ENCODE data around the gene MTFR1L. TPM values are rescaled to one million over a fixed set of nuclear protein-coding genes. Genes with fewer than 3 reads are reported as not detected.

Gene MTFR1L
- total RNA-seq, 2 donors from 2014 or later = 39.7 to 56.4 TPM

- intact Hi-C loops (cut with DNase I) = no loop called here
- no peak overlapping the region for H3K27ac ChIP-seq
- 79 to 85% methylated on average over 5 of the region's 5 CpGs for WGBS, 2 donors
- no peaks in the 10 kb centered on the region for H3K36me3 ChIP-seq (replicated peaks in 1 of 2; ENCODE audit: insufficient read depth in 1 of 2, low read depth in 2 of 2)
- H3K4me3 ChIP-seq = no peak overlapping the region
- DNase-seq (no peak), ATAC-seq (no peak)
- H3K4me1 ChIP-seq = no peaks in the 10 kb centered on the region
- no peaks in the 10 kb centered on the region for H3K9me3 ChIP-seq
- TF ChIP-seq CTCF (IDR thresholded peaks at IDR 0.05) = no peak
- no peak for TF ChIP-seq POLR2A (IDR thresholded peaks at IDR 0.05)
- H3K27me3 ChIP-seq = no peaks in the 10 kb centered on the region
Observed at GRCh38 chr1:25845664-25846063, 25.9 kb downstream of the MTFR1L start.

- no peak for DNase-seq
- WGBS, 2 donors = 66% methylated on average over 4 of the region's 4 CpGs
Observed at GRCh38 chr1:25847929-25848328, 28.2 kb downstream of the MTFR1L start.

GRCh38 chr1:25848531-25848930, 28.8 kb downstream of the MTFR1L start:
- no peak for ATAC-seq
- DNase-seq = no peak
- H3K27ac ChIP-seq = no peak overlapping the region
- TF ChIP-seq POLR2A (IDR thresholded peaks at IDR 0.05) (no peak), CTCF (IDR thresholded peaks at IDR 0.05) (no peak)
- WGBS, 2 donors = 67 to 80% methylated on average over 1 of the region's 1 CpG
- no peaks in the 10 kb centered on the region for H3K9me3 ChIP-seq
- intact Hi-C loops (cut with DNase I) = no loop called here
- no peaks in the 10 kb centered on the region for H3K27me3 ChIP-seq
- H3K36me3 ChIP-seq (replicated peaks in 1 of 2; ENCODE audit: insufficient read depth in 1 of 2, low read depth in 2 of 2) = no peaks in the 10 kb centered on the region
- no peak overlapping the region for H3K4me3 ChIP-seq
- no peaks in the 10 kb centered on the region for H3K4me1 ChIP-seq

More at GRCh38 chr1:25847929-25848328, 28.2 kb downstream of the MTFR1L start:
- no peaks in the 10 kb centered on the region for H3K9me3 ChIP-seq
- no peak overlapping the region for H3K27ac ChIP-seq
- TF ChIP-seq CTCF (IDR thresholded peaks at IDR 0.05) (no peak), POLR2A (IDR thresholded peaks at IDR 0.05) (no peak)
- H3K27me3 ChIP-seq = no peaks in the 10 kb centered on the region
- no peaks in the 10 kb centered on the region for H3K4me1 ChIP-seq
- ATAC-seq = no peak
- H3K4me3 ChIP-seq = no peak overlapping the region
- intact Hi-C loops (cut with DNase I) = no loop called here
- no peaks in the 10 kb centered on the region for H3K36me3 ChIP-seq (replicated peaks in 1 of 2; ENCODE audit: insufficient read depth in 1 of 2, low read depth in 2 of 2)

- 90 to 94% methylated on average over 2 of the region's 2 CpGs for WGBS, 2 donors
- no peak for TF ChIP-seq POLR2A (IDR thresholded peaks at IDR 0.05)
- Histone ChIP-seq H3K4me1 (peaks cover 7% of the 10 kb centered on the region), H3K9me3 (no peaks in the 10 kb centered on the region), H3K27ac (no peak overlapping the region), H3K4me3 (no peak overlapping the region), H3K36me3 (replicated peaks in 1 of 2; ENCODE audit: insufficient read depth in 1 of 2, low read depth in 2 of 2) (no peaks in the 10 kb centered on the region), H3K27me3 (no peaks in the 10 kb centered on the region)
- intact Hi-C loops (cut with DNase I) = no loop called here
- DNase-seq (no peak), ATAC-seq (no peak)
Observed at GRCh38 chr1:25854554-25854953, 34.8 kb downstream of the MTFR1L start.

- Histone ChIP-seq H3K4me1 (peaks cover 14% of the 10 kb centered on the region), H3K9me3 (no peaks in the 10 kb centered on the region), H3K27me3 (no peaks in the 10 kb centered on the region), H3K27ac (no peak overlapping the region), H3K4me3 (no peak overlapping the region), H3K36me3 (replicated peaks in 1 of 2; ENCODE audit: insufficient read depth in 1 of 2, low read depth in 2 of 2) (no peaks in the 10 kb centered on the region)
- intact Hi-C loops (cut with DNase I) = no loop called here
- 86 to 89% methylated on average over 11 of the region's 11 CpGs for WGBS, 2 donors
- DNase-seq (no peak), ATAC-seq (no peak)
- TF ChIP-seq POLR2A (IDR thresholded peaks at IDR 0.05) (no peak), CTCF (IDR thresholded peaks at IDR 0.05) (no peak)
Observed at GRCh38 chr1:25856856-25857255, 37.1 kb downstream of the MTFR1L start.
